ENCODE measurements around the gene ABHD2. TPM values are rescaled to one million over a fixed set of nuclear protein-coding genes. Genes with fewer than 3 reads are reported as not detected.

Gene ABHD2
- total and polyA plus RNA-seq, 9 of the 15 experiments (the other 6 are each of a cell fraction or from before 2014, with no cell fraction given), result 16.9 to 99.8 (median 47.5) TPM

DNA sequence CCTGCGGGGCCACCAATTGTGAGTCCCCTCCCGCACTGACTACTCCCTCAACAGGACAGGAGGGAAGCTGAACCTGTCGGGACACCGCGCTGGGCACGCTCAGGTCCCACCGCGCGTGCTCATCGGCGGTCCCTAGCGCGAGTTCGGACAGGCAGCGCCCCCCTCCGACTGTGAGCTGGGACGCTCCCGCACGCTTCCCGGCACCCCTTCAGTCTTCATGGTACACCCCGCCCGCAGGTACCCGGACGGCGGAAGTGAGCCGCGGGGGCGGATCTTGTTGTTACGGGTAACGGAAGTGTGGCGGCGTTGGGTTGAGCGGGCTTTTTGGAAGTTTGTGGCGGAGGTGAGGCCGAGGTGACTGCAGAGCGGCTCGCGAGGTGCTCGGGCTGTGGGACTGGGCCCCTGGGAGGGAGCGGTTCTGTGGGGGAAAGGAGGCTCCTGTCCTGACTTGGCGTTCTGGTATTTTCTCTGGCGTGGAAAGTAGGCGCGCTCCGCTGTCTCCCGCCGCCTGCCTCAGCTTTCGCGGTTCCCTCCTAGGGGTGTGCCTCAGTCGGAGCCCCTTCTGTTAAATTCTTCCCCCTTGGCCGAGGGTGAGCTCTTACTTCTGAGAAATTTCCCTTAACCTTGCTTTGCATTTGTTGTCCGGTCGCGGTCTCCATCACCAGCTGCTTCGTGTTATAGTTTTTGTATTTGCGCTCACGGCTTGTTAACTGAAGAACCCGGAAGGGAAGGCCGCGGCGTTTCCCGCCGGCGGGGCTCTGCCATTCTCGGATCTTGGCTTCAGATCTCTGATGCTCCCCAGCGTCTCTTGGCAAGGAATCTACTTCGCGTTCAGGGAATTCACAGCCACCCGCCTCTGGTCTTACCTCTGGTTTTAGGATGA, 155.7 kb downstream of the ABHD2 start, which contains the start of gene FANCI (continued):
- TF ChIP-seq, protein P1, sequence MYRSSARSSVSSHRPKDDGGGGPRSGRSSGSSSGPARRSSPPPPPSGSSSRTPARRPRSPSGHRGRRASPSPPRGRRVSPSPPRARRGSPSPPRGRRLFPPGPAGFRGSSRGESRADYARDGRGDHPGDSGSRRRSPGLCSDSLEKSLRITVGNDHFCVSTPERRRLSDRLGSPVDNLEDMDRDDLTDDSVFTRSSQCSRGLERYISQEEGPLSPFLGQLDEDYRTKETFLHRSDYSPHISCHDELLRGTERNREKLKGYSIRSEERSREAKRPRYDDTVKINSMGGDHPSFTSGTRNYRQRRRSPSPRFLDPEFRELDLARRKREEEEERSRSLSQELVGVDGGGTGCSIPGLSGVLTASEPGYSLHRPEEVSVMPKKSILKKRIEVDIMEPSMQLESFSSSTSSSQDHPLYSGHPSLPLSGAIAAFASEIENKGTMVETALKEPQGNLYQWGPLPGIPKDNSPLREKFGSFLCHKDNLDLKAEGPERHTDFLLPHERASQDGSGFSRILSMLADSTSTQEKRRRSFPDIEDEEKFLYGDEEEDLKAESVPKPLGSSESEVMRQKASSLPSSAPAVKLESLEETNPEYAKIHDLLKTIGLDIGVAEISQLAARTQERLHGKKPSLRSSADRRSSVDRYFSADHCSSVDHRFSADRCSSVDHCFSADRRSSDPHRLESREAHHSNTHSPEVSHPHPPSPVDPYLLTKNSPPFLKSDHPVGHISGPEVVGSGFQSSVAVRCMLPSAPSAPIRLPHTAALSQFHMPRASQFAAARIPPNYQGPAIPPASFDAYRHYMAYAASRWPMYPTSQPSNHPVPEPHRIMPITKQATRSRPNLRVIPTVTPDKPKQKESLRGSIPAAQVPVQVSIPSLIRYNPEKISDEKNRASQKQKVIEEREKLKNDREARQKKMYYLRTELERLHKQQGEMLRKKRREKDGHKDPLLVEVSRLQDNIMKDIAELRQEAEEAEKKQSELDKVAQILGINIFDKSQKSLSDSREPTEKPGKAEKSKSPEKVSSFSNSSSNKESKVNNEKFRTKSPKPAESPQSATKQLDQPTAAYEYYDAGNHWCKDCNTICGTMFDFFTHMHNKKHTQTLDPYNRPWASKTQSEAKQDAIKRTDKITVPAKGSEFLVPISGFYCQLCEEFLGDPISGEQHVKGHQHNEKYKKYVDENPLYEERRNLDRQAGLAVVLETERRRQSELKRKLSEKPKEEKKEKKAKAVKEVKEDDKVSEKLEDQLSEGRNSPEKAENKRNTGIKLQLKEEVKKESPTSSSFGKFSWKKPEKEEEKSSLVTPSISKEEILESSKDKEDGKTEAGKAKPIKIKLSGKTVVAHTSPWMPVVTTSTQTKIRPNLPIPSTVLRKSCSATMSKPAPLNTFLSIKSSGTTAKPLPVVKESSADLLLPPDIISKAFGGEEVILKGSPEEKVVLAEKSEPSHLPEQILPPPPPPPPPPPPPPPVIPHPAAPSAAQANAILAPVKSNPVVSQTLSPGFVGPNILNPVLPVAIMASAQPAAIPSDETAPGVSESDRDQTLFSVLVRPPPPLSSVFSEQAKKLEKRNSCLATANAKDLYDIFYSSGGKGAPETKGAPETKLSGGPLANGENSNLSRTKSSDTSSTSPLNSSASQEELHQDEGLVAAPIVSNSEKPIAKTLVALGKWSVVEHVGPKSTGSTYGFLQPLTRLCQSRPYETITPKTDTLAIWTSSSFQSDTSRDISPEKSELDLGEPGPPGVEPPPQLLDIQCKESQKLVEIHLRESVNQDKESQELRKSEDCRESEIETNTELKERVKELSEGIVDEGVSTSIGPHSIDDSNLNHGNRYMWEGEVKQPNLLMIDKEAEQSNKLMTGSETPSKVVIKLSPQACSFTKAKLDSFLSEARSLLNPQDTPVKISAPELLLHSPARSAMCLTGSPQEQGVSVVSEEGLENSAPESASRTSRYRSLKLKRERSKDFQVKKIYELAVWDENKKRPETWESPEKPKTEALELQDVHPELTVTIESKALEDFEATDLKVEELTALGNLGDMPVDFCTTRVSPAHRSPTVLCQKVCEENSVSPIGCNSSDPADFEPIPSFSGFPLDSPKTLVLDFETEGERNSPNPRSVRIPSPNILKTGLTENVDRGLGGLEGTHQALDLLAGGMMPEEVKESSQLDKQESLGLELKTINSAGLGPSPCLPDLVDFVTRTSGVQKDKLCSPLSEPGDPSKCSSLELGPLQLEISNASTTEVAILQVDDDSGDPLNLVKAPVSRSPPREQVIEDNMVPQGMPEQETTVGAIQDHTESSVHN (IDR thresholded peaks at IDR 0.05; ENCODE audit: borderline replicate concordance in 1 of 2, low read depth in 1 of 2), result no peak
- TF ChIP-seq HMG20A (CRISPR knock-in tag; conservative IDR thresholded peaks at IDR 0.05) (no peak), PYGO2 (tag; IDR thresholded peaks at IDR 0.05) (no peak), ZNF174 (CRISPR knock-in tag; IDR thresholded peaks at IDR 0.05) (no peak), ZNF830 (CRISPR knock-in tag; IDR thresholded peaks at IDR 0.05) (0 out of 2 replicates have a peak, but pooled peaks have one; percentile 29), ARID2 (IDR thresholded peaks at IDR 0.05) (0 out of 2 replicates have a peak, but pooled peaks have one; percentile 15), NR2C1 (IDR thresholded peaks at IDR 0.05) (no peak), NR2C1 (tag; IDR thresholded peaks at IDR 0.05) (no peak), EWSR1 (IDR thresholded peaks at IDR 0.05; ENCODE audit: borderline replicate concordance, low read depth, partially characterized antibody) (no peak), ARID1B (IDR thresholded peaks at IDR 0.05) (peak; percentile 38; the same call in 1 of the 2 replicates)
- TF ChIP-seq, protein P2, sequence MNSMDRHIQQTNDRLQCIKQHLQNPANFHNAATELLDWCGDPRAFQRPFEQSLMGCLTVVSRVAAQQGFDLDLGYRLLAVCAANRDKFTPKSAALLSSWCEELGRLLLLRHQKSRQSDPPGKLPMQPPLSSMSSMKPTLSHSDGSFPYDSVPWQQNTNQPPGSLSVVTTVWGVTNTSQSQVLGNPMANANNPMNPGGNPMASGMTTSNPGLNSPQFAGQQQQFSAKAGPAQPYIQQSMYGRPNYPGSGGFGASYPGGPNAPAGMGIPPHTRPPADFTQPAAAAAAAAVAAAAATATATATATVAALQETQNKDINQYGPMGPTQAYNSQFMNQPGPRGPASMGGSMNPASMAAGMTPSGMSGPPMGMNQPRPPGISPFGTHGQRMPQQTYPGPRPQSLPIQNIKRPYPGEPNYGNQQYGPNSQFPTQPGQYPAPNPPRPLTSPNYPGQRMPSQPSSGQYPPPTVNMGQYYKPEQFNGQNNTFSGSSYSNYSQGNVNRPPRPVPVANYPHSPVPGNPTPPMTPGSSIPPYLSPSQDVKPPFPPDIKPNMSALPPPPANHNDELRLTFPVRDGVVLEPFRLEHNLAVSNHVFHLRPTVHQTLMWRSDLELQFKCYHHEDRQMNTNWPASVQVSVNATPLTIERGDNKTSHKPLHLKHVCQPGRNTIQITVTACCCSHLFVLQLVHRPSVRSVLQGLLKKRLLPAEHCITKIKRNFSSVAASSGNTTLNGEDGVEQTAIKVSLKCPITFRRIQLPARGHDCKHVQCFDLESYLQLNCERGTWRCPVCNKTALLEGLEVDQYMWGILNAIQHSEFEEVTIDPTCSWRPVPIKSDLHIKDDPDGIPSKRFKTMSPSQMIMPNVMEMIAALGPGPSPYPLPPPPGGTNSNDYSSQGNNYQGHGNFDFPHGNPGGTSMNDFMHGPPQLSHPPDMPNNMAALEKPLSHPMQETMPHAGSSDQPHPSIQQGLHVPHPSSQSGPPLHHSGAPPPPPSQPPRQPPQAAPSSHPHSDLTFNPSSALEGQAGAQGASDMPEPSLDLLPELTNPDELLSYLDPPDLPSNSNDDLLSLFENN (IDR thresholded peaks at IDR 0.05; ENCODE audit: low read depth in 2 of 2, low read length in 2 of 2), result peak in 1 of 2 experiments; percentile 74; a peak in 1 of 4 replicates
- TF ChIP-seq, protein P3, sequence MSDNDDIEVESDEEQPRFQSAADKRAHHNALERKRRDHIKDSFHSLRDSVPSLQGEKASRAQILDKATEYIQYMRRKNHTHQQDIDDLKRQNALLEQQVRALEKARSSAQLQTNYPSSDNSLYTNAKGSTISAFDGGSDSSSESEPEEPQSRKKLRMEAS (CRISPR knock-in tag; IDR thresholded peaks at IDR 0.05), result peak; percentile 100
